ENCODE results near the gene CA10. TPM values are rescaled to one million over a fixed set of nuclear protein-coding genes. Genes with fewer than 3 reads are reported as not detected.

Gene CA10
- total and polyA plus RNA-seq, 9 of the 15 experiments (the other 6 are each of a cell fraction or from before 2014, with no cell fraction given), result not detected

GRCh38 chr17:51661403-51661802, 497.1 kb downstream of the CA10 start (continued):
- TF ChIP-seq MGA (IDR thresholded peaks at IDR 0.05) (no peak), ARNT (IDR thresholded peaks at IDR 0.05) (no peak), TCF7 (IDR thresholded peaks at IDR 0.05; ENCODE audit: borderline replicate concordance) (no peak), TFAM (CRISPR knock-in tag; conservative IDR thresholded peaks at IDR 0.05) (no peak), CHD4 (IDR thresholded peaks at IDR 0.05; ENCODE audit: insufficient read depth, insufficient replicate concordance, low read depth, low read length, poor library complexity, severe bottlenecking) (no peak), ATF2 (CRISPR knock-in tag; IDR thresholded peaks at IDR 0.05) (no peak), ZNF184 (CRISPR knock-in tag; IDR thresholded peaks at IDR 0.05) (no peak), RB1 (IDR thresholded peaks at IDR 0.05; ENCODE audit: low read depth) (no peak), CEBPG (CRISPR knock-in tag; IDR thresholded peaks at IDR 0.05) (no peak), CEBPG (tag; conservative IDR thresholded peaks at IDR 0.05 in 1 of 2, IDR thresholded peaks at IDR 0.05 in 1 of 2) (no peak)

Measured in K562 (cell line).